H9 (cell line): ENCODE data around the gene LRRC74B. TPM values are rescaled to one million over a fixed set of nuclear protein-coding genes. Genes with fewer than 3 reads are reported as not detected.

ENCODE experiments used
- DNase-seq: peaks from one replicate; pipeline ENCODE4 v3.0.0-alpha.2; 2017
- H2AFZ ChIP-seq: one replicate; pipeline ENCODE4 v1.6.1; 2013; ENCODE audit warnings: mild to moderate bottlenecking, low read length, control low read depth, moderate library complexity
- H2AK5ac ChIP-seq: 2 replicates; pipeline ENCODE4 v1.6.1; 2013; ENCODE audit warnings: low read length, control low read depth, mixed read lengths; ENCODE audit not compliant: insufficient read length
- H2BK120ac ChIP-seq: one replicate; pipeline ENCODE4 v1.6.1; 2013; ENCODE audit warnings: low read depth, mild to moderate bottlenecking, low read length, control low read depth, inconsistent platforms; ENCODE audit not compliant: poor library complexity, severe bottlenecking
- H2BK12ac ChIP-seq: 2 replicates; pipeline ENCODE4 v1.6.1; 2013; ENCODE audit warnings: low read length, control low read depth, mixed read lengths, low read depth; ENCODE audit not compliant: insufficient read length
- H2BK15ac ChIP-seq: 2 replicates; pipeline ENCODE4 v1.6.1; 2013; ENCODE audit warnings: low read depth, low read length, control low read depth
- H2BK20ac ChIP-seq: one replicate; pipeline ENCODE4 v1.6.1; 2013; ENCODE audit warnings: low read depth, mild to moderate bottlenecking, low read length, control low read depth, inconsistent platforms; ENCODE audit not compliant: poor library complexity, severe bottlenecking
- H2BK5ac ChIP-seq: 2 replicates; pipeline ENCODE4 v1.6.1; 2013; ENCODE audit warnings: low read length, control low read depth, mixed read lengths; ENCODE audit not compliant: insufficient read length
- H3K14ac ChIP-seq: 2 replicates; pipeline ENCODE4 v1.6.1; 2013; ENCODE audit warnings: low read length, control low read depth; ENCODE audit not compliant: insufficient read depth
- H3K18ac ChIP-seq: 2 replicates; pipeline ENCODE4 v1.6.1; 2013; ENCODE audit warnings: low read depth, mild to moderate bottlenecking, mixed read lengths, low read length, control low read depth; ENCODE audit not compliant: insufficient read length
- H3K23ac ChIP-seq: 2 replicates; pipeline ENCODE4 v1.6.1; 2013; ENCODE audit warnings: low read length, control low read depth, mixed read lengths, low read depth; ENCODE audit not compliant: insufficient read length
- H3K23me2 ChIP-seq: 2 replicates; pipeline ENCODE4 v1.6.1; 2013; ENCODE audit warnings: low read depth, mild to moderate bottlenecking, mixed read lengths, low read length, control low read depth; ENCODE audit not compliant: insufficient read length, poor library complexity, severe bottlenecking
- H3K27ac ChIP-seq: 2 replicates; pipeline ENCODE4 v1.5.1; 2013; ENCODE audit warnings: low read length, control low read depth, mixed read lengths, low read depth; ENCODE audit not compliant: insufficient read length
- H3K27me3 ChIP-seq: 2 replicates; pipeline ENCODE4 v1.6.1; 2013; ENCODE audit warnings: low read length, control low read depth, inconsistent platforms; ENCODE audit not compliant: insufficient read depth
- H3K4ac ChIP-seq: 2 replicates; pipeline ENCODE4 v1.6.1; 2013; ENCODE audit warnings: low read depth, mild to moderate bottlenecking, control low read depth, inconsistent platforms, low read length, moderate library complexity
- H3K4me1 ChIP-seq: 2 replicates; pipeline ENCODE4 v1.6.1; 2013; ENCODE audit warnings: low read length, control low read depth, inconsistent platforms; ENCODE audit not compliant: insufficient read depth
- H3K4me2 ChIP-seq: 2 replicates; pipeline ENCODE4 v1.6.1; 2013; ENCODE audit warnings: low read length, control low read depth, mixed read lengths; ENCODE audit not compliant: insufficient read length, insufficient read depth
- H3K56ac ChIP-seq: 2 replicates; pipeline ENCODE4 v1.6.1; 2013; ENCODE audit warnings: low read depth, mild to moderate bottlenecking, mixed read lengths, low read length, control low read depth; ENCODE audit not compliant: insufficient read length
- H3K79me1 ChIP-seq: 2 replicates; pipeline ENCODE4 v1.6.1; 2013; ENCODE audit warnings: low read depth, mild to moderate bottlenecking, moderate library complexity, low read length, control low read depth, inconsistent platforms; ENCODE audit not compliant: insufficient read depth, poor library complexity, severe bottlenecking
- H3K79me2 ChIP-seq: 2 replicates; pipeline ENCODE4 v1.6.1; 2013; ENCODE audit warnings: low read length, control low read depth, inconsistent platforms; ENCODE audit not compliant: insufficient read depth
- H3K9ac ChIP-seq: 2 replicates; pipeline ENCODE4 v1.6.1; 2013; ENCODE audit warnings: low read length, control low read depth, mixed read lengths; ENCODE audit not compliant: insufficient read length; ENCODE audit errors: extremely low read depth
- H3K9me3 ChIP-seq: one replicate; pipeline ENCODE4 v1.6.1; 2013; ENCODE audit warnings: low read depth, low read length, inconsistent platforms; ENCODE audit not compliant: control insufficient read depth
- H3T11ph ChIP-seq: one replicate; pipeline ENCODE4 v1.6.1; 2013; ENCODE audit warnings: mild to moderate bottlenecking, low read length, control low read depth, inconsistent platforms
- H4K20me1 ChIP-seq: one replicate; pipeline ENCODE4 v1.6.1; 2013; ENCODE audit not compliant: control insufficient read depth, insufficient read length, insufficient read depth
- H4K5ac ChIP-seq: 2 replicates; pipeline ENCODE4 v1.6.1; 2013; ENCODE audit warnings: low read depth, mild to moderate bottlenecking, mixed read lengths, low read length, control low read depth; ENCODE audit not compliant: insufficient read length
- H4K8ac ChIP-seq: replicated peaks from 2 replicates; pipeline ENCODE4 v1.6.1; 2013; ENCODE audit warnings: low read length, control low read depth, mixed read lengths, low read depth; ENCODE audit not compliant: insufficient read length
- H4K91ac ChIP-seq: 2 replicates; pipeline ENCODE4 v1.6.1; 2013; ENCODE audit warnings: low read depth, mild to moderate bottlenecking, moderate library complexity, mixed read lengths, low read length, control low read depth; ENCODE audit not compliant: insufficient read length
- H3K27ac Mint-ChIP-seq, 3 experiments: 2 replicates in 2 of 3; 3 replicates in 1 of 3; pipeline ENCODE4 v1.8.0; 2020 to 2021; ENCODE audit warnings: mixed read lengths in 3 of 3, mild to moderate bottlenecking in 1 of 3, moderate library complexity in 1 of 3
- H3K27me3 Mint-ChIP-seq: 2 replicates; pipeline ENCODE4 v1.8.0; 2021; ENCODE audit warnings: low read depth, mild to moderate bottlenecking, moderate library complexity, mixed read lengths
- H3K36me3 Mint-ChIP-seq, 3 experiments: 2 replicates in 2 of 3; 3 replicates in 1 of 3; pipeline ENCODE4 v1.8.0; 2020 to 2021; ENCODE audit warnings: low read depth in 3 of 3, mixed read lengths in 3 of 3; ENCODE audit not compliant: insufficient read depth in 1 of 3
- H3K4me1 Mint-ChIP-seq, 2 experiments: 2 replicates each; pipeline ENCODE4 v1.8.0; 2020; ENCODE audit warnings: mixed read lengths in 2 of 2
- H3K4me3 Mint-ChIP-seq, 2 experiments: 2 replicates in 1 of 2; 3 replicates in 1 of 2; pipeline ENCODE4 v1.8.0; 2020 to 2021; ENCODE audit warnings: mild to moderate bottlenecking in 2 of 2, mixed read lengths in 2 of 2, moderate library complexity in 1 of 2
- H3K9me3 Mint-ChIP-seq, 2 experiments: 2 replicates in 1 of 2; 3 replicates in 1 of 2; pipeline ENCODE4 v1.8.0; 2020; ENCODE audit warnings: mild to moderate bottlenecking in 2 of 2, mixed read lengths in 2 of 2, moderate library complexity in 1 of 2
- CTCF ChIP-seq: fragments of 200-600 bp; sonication (generic); conservative IDR thresholded peaks from 3 replicates; pipeline ENCODE4 v1.8.0; 2021; ENCODE audit warnings: antibody characterized with exemption, mild to moderate bottlenecking
- WGBS: extraction: QIAGEN DNeasy Blood & Tissue Kit; methylation state at CpG from one replicate; pipeline ENCODE4 v1.1.7; 2013; ENCODE audit warnings: missing lambda C conversion rate, low lambda C conversion rate, mixed read lengths; ENCODE audit not compliant: insufficient read length; ENCODE audit errors: extremely low coverage; 5-methylcytosine and 5-hydroxymethylcytosine counted together
- total RNA-seq: library from RNA; stranded (reverse); gene quantifications from 2 replicates; pipeline ENCODE4 v1.2.1, GENCODE V29; 2021

LRRC74B gene
- total RNA-seq, 1 experiment from 2014 or later: not detected

DNA sequence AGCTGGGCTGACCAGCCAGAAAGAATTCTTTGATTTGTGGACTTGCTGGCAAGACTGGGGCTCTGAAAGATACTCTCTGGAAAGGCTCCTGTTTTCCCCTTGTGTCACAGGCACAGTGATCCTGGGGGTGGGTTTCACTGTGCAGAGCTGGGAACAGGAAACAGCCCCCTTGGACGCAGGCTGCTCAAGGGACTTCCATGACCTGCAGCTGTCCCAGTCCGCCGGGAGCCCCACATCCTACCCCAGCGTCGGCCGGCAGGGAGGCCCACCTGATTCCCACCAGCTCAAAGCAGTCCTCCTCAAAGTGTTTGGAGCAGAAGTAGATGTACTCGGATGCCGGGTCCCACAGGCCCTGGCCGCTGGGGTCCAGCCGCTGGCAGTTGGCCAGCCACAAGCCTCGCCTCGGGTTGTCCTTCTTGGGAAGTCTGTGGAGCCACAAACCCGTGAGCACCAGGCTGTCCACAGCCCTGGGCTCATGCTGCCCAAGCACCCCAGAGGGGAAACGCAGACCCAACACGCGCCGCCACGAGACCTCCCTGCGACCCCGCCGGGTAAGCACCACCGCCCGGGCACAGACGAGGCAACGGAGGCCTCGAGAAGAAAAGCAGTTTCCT lies 44.7 kb upstream of the LRRC74B start:
- H3K79me2 ChIP-seq: no peaks in the 10 kb centered on the region
- no peaks in the 10 kb centered on the region; the same call in 1 of the 2 replicates for H3K4me1 ChIP-seq
- Mint-ChIP-seq H3K36me3 (peaks cover 0 to 11% (median 0%) of the 10 kb centered on the region in 3 experiments; a peak in 3 of 7 replicates), H3K4me3 (peak overlapping the region; percentile 88 to 92), H3K9me3 (no peaks in the 10 kb centered on the region), H3K4me1 (peaks cover 11 to 17% of the 10 kb centered on the region in 2 experiments), H3K27me3 (no peaks in the 10 kb centered on the region), H3K27ac (peak overlapping the region; percentile 63 to 96 (median 93); a peak in 4 of 7 replicates)
- no peaks in the 10 kb centered on the region for H3K9me3 ChIP-seq
- H3K4ac ChIP-seq: no peak overlapping the region
- H4K5ac ChIP-seq: no peak overlapping the region
- no peaks in the 10 kb centered on the region for H3K27me3 ChIP-seq
- no peak overlapping the region for H4K91ac ChIP-seq
- H2AFZ ChIP-seq: no peak overlapping the region
- H2BK12ac ChIP-seq: no peak overlapping the region
- peak overlapping the region; percentile 57 for H3K4me2 ChIP-seq
- H4K8ac ChIP-seq: no peak overlapping the region
- peak overlapping the region; percentile 48 for H3K9ac ChIP-seq
- TF ChIP-seq CTCF: no peak
- peak overlapping the region; percentile 13 for H3K18ac ChIP-seq
- no peak overlapping the region for H2BK120ac ChIP-seq
- no peak overlapping the region for H3K23ac ChIP-seq
- no peak for DNase-seq
- H3K23me2 ChIP-seq: peaks cover 11% of the 10 kb centered on the region
- no peak overlapping the region for H2BK20ac ChIP-seq
- H2AK5ac ChIP-seq: no peak overlapping the region
- H2BK15ac ChIP-seq: no peak overlapping the region
- H3K79me1 ChIP-seq: no peaks in the 10 kb centered on the region
- H3T11ph ChIP-seq: no peak overlapping the region
- no peaks in the 10 kb centered on the region for H4K20me1 ChIP-seq
- no peak overlapping the region for H3K56ac ChIP-seq
- H2BK5ac ChIP-seq: no peak overlapping the region
- no peak overlapping the region for H3K27ac ChIP-seq
- H3K14ac ChIP-seq: peak overlapping the region; percentile 16; the same call in 1 of the 2 replicates
- no CpG with 5 or more reads among the region's 26 CpGs for WGBS
